Measurements from ENCODE around the gene UGT1A3. TPM values are rescaled to one million over a fixed set of nuclear protein-coding genes. Genes with fewer than 3 reads are reported as not detected.

The UGT1A3 gene
- total and polyA plus RNA-seq, 10 of the 15 experiments (the other 5 are each of a cell fraction or from before 2014, with no cell fraction given), result not detected

- DNase-seq (ENCODE audit: low read depth, low spot score), result no peak
- CTCF ChIA-PET, result no interaction called here
- in situ Hi-C loops (cut with MboI) (no loop called here), intact Hi-C loops (cut with micrococcal nuclease; ENCODE audit: unreplicated experiment) (no loop called here)
- H3K4me3 ChIP-seq, result no peak overlapping the region
- no peak for FAIRE-seq
- no peak overlapping the region for H2AFZ ChIP-seq (ENCODE audit: control insufficient read depth, low read depth, low read length)
- BruUV-seq (replicated peaks), result no TSS peak
- TF ChIP-seq NFIC (IDR thresholded peaks at IDR 0.05; ENCODE audit: low read depth, low read length), result no peak
- TF ChIP-seq HSF1 (IDR thresholded peaks at IDR 0.05; ENCODE audit: low read depth, low read length), result no peak
- no peak for TF ChIP-seq STAT3 (IDR thresholded peaks at IDR 0.05; ENCODE audit: low read depth, low read length)
- no peak for TF ChIP-seq LARP7 (IDR thresholded peaks at IDR 0.05)
- no peak for TF ChIP-seq SREBF1 (IDR thresholded peaks at IDR 0.05; ENCODE audit: low read length)
- no peak for TF ChIP-seq RELB (IDR thresholded peaks at IDR 0.05; ENCODE audit: low read depth)
- TF ChIP-seq GABPA (IDR thresholded peaks at IDR 0.05; ENCODE audit: low read depth), result no peak
- TF ChIP-seq TCF12 (IDR thresholded peaks at IDR 0.05; ENCODE audit: low read depth, low read length), result no peak
- TF ChIP-seq KDM1A (IDR thresholded peaks at IDR 0.05; ENCODE audit: borderline replicate concordance), result no peak
- TF ChIP-seq PAX5 (IDR thresholded peaks at IDR 0.05; ENCODE audit: borderline replicate concordance, low read depth, low read length), result no peak
- TF ChIP-seq ATF3 (IDR thresholded peaks at IDR 0.05; ENCODE audit: borderline replicate concordance, extremely low read depth, low read depth, low read length), result no peak
- no peak for TF ChIP-seq TCF3 (IDR thresholded peaks at IDR 0.05; ENCODE audit: borderline replicate concordance, insufficient read depth, low read depth, low read length)
- no peak for TF ChIP-seq MXI1 (IDR thresholded peaks at IDR 0.05; ENCODE audit: low read depth, low read length)
- TF ChIP-seq NR2C1 (IDR thresholded peaks at IDR 0.05), result no peak
- TF ChIP-seq NR2F1 (conservative IDR thresholded peaks at IDR 0.05), result no peak
- TF ChIP-seq EP300 (IDR thresholded peaks at IDR 0.05; ENCODE audit: borderline replicate concordance in 1 of 2, control insufficient read depth in 1 of 2, low read depth in 2 of 2, low read length in 2 of 2), result no peak
- no peak for TF ChIP-seq USF2 (IDR thresholded peaks at IDR 0.05; ENCODE audit: borderline replicate concordance, low read depth, low read length)
- TF ChIP-seq RAD21 (IDR thresholded peaks at IDR 0.05; ENCODE audit: insufficient read depth, low read depth, low read length), result no peak
- TF ChIP-seq NFXL1 (IDR thresholded peaks at IDR 0.05; ENCODE audit: borderline replicate concordance), result no peak
- no peak for ATAC-seq
- peaks cover 0 to 3% of the 10 kb centered on the region in 2 experiments; a peak in 1 of 4 replicates for H3K27me3 ChIP-seq (replicated peaks in 1 of 2; ENCODE audit: control insufficient read depth in 2 of 2, insufficient read depth in 2 of 2, low read length in 1 of 2)
- H3K27ac ChIP-seq (ENCODE audit: control insufficient read depth, insufficient read depth), result no peak overlapping the region
- no peaks in the 10 kb centered on the region for H3K79me2 ChIP-seq (ENCODE audit: control insufficient read depth, insufficient read depth, low read length)
- no peaks in the 10 kb centered on the region for H4K20me1 ChIP-seq (ENCODE audit: control insufficient read depth, insufficient read depth)
- H3K9me3 ChIP-seq (replicated peaks; ENCODE audit: control insufficient read depth, insufficient read depth, low read length), result no peaks in the 10 kb centered on the region
- no peaks in the 10 kb centered on the region for H3K4me1 ChIP-seq (ENCODE audit: control insufficient read depth, insufficient read depth, low read length)
- no peaks in the 10 kb centered on the region for H3K36me3 ChIP-seq (ENCODE audit: control insufficient read depth in 2 of 2, insufficient read depth in 2 of 2, low read length in 1 of 2)
- H3K9ac ChIP-seq (ENCODE audit: control insufficient read depth, insufficient read depth, low read length), result no peak overlapping the region
- SMC1A ChIA-PET (ENCODE audit: uncharacterized antibody, unreplicated experiment), result interaction anchor here (0.6 kb wide), 1 partner anchor 19 kb away, joined by 3 read pairs; no protein-coding TSS in a partner anchor
- RAD21 ChIA-PET (ENCODE audit: unreplicated experiment), result no interaction called here
- no peak overlapping the region for H3K4me2 ChIP-seq (ENCODE audit: control insufficient read depth, insufficient read depth)
- 57% methylated on average over 5 of the region's 5 CpGs for WGBS (ENCODE audit: insufficient coverage, insufficient replicate concordance, low lambda C conversion rate, missing lambda C conversion rate)
- POLR2A ChIA-PET, result no interaction called here
Observed at GRCh38 chr2:233686928-233687327, 41.9 kb upstream of the UGT1A3 start.

All from GM12878 (cell line).